ENCODE measurements around the gene ZCCHC24. TPM values are rescaled to one million over a fixed set of nuclear protein-coding genes. Genes with fewer than 3 reads are reported as not detected.

The ZCCHC24 gene
- total RNA-seq, 2 experiments from 2014 or later: 0.52 to 0.73 TPM

DNA sequence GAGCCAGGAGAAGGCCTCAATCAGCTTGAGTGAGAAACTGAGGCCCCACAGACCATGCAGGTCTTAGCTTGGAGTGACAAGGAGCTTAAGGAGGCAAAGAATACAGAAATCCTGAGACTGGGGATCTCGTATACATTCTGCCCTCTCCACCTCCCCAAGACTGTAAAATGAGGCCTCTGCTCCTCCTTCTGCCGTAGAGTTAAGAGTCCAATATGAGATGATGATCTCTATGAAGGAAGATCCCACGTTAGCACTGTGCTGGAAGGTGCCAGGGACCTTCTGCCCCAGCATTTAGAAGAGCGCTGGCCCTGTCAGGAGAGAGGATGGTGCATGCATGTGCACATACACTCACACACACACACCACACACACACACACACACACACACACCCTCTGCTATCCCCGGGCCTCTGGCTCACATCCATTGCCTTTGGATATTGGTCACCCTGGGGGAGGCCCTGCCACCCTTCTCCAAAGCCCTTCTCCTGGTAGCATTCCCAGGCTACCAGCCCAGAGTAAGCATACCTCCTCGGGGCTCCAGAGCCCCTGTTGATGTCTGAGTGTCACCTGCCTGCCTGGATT lies 15.0 kb downstream of the ZCCHC24 start:
- no peak for DNase-seq
- no peak overlapping the region for H3K27ac Mint-ChIP-seq
- no peak overlapping the region for H3K4me3 Mint-ChIP-seq
- no peaks in the 10 kb centered on the region for H3K36me3 Mint-ChIP-seq (ENCODE audit: low read depth)
- POLR2A ChIA-PET: no interaction called here
- CTCF ChIA-PET: interaction anchor here (0.9 to 1.8 kb wide), 3 partner anchors 10 to 37 kb away, joined by 3 to 6 read pairs (median 4); no protein-coding TSS in a partner anchor
- H3K4me1 Mint-ChIP-seq: peaks cover 6% of the 10 kb centered on the region
- H3K9me3 Mint-ChIP-seq: no peaks in the 10 kb centered on the region
- H3K27me3 Mint-ChIP-seq: peaks cover 10% of the 10 kb centered on the region

- Mint-ChIP-seq H3K27me3 (peaks cover 10% of the 10 kb centered on the region), H3K4me3 (no peak overlapping the region), H3K4me1 (peaks cover 5% of the 10 kb centered on the region), H3K36me3 (ENCODE audit: low read depth) (no peaks in the 10 kb centered on the region), H3K9me3 (no peaks in the 10 kb centered on the region), H3K27ac (no peak overlapping the region)
- no peak for DNase-seq
- CTCF ChIA-PET: interaction anchor here (0.9 to 1.8 kb wide), 3 partner anchors 10 to 38 kb away, joined by 3 to 6 read pairs (median 4); no protein-coding TSS in a partner anchor
- POLR2A ChIA-PET: no interaction called here
Observed at GRCh38 chr10:79429751-79430150, 15.7 kb downstream of the ZCCHC24 start.

- H3K27me3 Mint-ChIP-seq: peaks cover 10% of the 10 kb centered on the region
- no peak overlapping the region for H3K27ac Mint-ChIP-seq
- no peaks in the 10 kb centered on the region for H3K9me3 Mint-ChIP-seq
- H3K4me1 Mint-ChIP-seq: no peaks in the 10 kb centered on the region
- no peaks in the 10 kb centered on the region for H3K36me3 Mint-ChIP-seq (ENCODE audit: low read depth)
- H3K4me3 Mint-ChIP-seq: no peak overlapping the region
- ChIA-PET POLR2A (no interaction called here), CTCF (interaction anchor here (1.2 to 2.0 kb wide), 2 partner anchors 15 to 36 kb away, joined by 3 to 10 read pairs; no protein-coding TSS in a partner anchor)
- DNase-seq: no peak
Observed at GRCh38 chr10:79427965-79428364, 17.5 kb downstream of the ZCCHC24 start.

GRCh38 chr10:79425074-79425532 lies 20.3 kb downstream of the ZCCHC24 start:
- H3K4me3 Mint-ChIP-seq: no peak overlapping the region
- POLR2A ChIA-PET: no interaction called here
- H3K27ac Mint-ChIP-seq: no peak overlapping the region
- no peak for DNase-seq
- no peaks in the 10 kb centered on the region for H3K9me3 Mint-ChIP-seq
- peaks cover 10% of the 10 kb centered on the region for H3K27me3 Mint-ChIP-seq
- H3K4me1 Mint-ChIP-seq: no peaks in the 10 kb centered on the region
- no peaks in the 10 kb centered on the region for H3K36me3 Mint-ChIP-seq (ENCODE audit: low read depth)
- CTCF ChIA-PET: interaction anchor here (0.5 to 1.9 kb wide), 5 partner anchors 9 to 223 kb away, joined by 3 to 4 read pairs (median 3); no protein-coding TSS in a partner anchor

DNA sequence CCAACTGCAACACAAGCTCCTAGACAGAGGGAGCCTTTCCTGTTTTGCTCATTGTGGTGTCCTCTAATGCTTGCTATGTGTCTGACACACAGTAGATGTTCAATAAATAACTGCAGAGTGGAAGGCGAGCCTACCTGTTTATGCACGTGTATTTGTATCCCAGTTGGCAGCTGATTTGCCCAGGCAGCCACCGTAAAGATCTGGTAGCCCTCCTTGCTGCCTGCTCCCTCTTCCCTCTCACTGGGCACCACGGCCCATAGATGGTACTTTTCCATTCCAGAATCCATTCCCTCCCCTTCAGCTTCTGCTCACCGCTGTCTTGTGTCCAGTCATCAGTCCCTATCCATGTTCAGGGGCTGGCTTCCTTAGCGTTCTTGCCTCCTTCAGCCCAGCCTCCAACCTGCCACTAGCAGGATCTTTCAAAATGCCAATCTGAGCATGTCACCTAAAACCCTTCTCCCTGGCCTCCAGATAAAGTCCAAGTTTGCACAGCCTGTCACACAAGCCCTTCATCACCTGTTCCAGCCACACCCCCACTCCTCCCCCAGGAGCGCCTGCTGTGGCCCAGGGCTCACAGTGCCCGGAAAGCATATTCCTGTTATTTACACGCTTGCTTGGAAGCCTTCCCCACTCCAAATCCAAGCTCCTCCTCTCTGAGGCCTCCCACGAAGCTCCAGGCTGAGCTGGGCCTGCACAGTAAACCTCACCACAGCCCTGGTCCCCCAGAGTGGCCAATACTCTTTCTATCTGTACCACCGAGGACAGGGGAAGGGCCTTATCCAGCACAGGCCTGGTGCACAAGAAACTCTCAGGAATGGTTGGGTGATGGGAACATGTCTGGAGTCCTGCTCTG lies 21.0 kb downstream of the ZCCHC24 start:
- Mint-ChIP-seq H3K27ac (no peak overlapping the region), H3K36me3 (ENCODE audit: low read depth) (no peaks in the 10 kb centered on the region), H3K4me1 (no peaks in the 10 kb centered on the region), H3K27me3 (peaks cover 10% of the 10 kb centered on the region), H3K9me3 (no peaks in the 10 kb centered on the region), H3K4me3 (no peak overlapping the region)
- ChIA-PET POLR2A (no interaction called here), CTCF (interaction anchor here (0.5 to 1.9 kb wide), 4 partner anchors 10 to 222 kb away, joined by 3 to 4 read pairs (median 3); no protein-coding TSS in a partner anchor)
- no peak for DNase-seq

GRCh38 chr10:79422178-79422892 lies 23.1 kb downstream of the ZCCHC24 start:
- POLR2A ChIA-PET: no interaction called here
- CTCF ChIA-PET: no interaction called here
- H3K4me1 Mint-ChIP-seq: no peaks in the 10 kb centered on the region
- no peak overlapping the region for H3K27ac Mint-ChIP-seq
- no peak overlapping the region for H3K4me3 Mint-ChIP-seq
- peaks cover 9% of the 10 kb centered on the region for H3K27me3 Mint-ChIP-seq
- no peaks in the 10 kb centered on the region for H3K9me3 Mint-ChIP-seq
- no peaks in the 10 kb centered on the region for H3K36me3 Mint-ChIP-seq (ENCODE audit: low read depth)
- DNase-seq: no peak

DNA sequence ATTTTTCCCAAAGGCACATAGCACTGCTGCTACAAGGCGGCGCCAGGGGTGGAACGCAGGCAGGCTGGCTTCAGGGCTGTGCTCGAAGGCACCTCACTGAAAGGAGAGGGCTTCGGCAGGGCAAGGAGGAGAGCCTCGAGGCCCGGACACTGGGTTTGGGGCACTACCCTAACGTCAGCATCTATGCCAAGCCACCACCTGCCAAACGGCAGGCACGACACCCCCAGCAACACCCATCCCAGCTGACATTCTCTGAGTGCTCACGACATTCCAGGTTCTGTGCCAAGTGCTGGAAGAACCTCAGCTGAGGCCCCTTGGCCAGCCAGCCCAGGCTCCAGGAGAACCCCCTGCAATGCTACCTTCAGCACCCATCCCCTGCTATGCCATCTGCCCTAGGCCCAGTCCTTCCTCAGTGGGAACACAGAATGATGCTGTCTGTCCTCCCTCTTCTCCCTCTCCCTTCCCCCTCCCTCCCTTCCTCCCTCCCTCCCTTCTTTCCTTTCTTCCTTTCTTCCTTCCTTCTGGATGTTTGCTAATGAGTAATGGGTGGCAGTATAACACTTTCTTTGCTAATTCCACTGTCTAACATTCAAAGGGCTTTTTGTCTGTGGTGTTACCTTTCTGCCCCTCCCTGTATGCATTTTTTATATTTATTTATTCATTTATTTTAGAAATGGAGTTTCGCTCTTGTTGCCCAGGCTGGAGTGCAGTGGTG lies 24.3 kb downstream of the ZCCHC24 start:
- ChIA-PET CTCF (no interaction called here), POLR2A (no interaction called here)
- Mint-ChIP-seq H3K4me1 (no peaks in the 10 kb centered on the region), H3K27ac (no peak overlapping the region), H3K9me3 (no peaks in the 10 kb centered on the region), H3K36me3 (ENCODE audit: low read depth) (no peaks in the 10 kb centered on the region), H3K27me3 (peaks cover under 1% of the 10 kb centered on the region), H3K4me3 (no peak overlapping the region)
- DNase-seq: no peak

DNA sequence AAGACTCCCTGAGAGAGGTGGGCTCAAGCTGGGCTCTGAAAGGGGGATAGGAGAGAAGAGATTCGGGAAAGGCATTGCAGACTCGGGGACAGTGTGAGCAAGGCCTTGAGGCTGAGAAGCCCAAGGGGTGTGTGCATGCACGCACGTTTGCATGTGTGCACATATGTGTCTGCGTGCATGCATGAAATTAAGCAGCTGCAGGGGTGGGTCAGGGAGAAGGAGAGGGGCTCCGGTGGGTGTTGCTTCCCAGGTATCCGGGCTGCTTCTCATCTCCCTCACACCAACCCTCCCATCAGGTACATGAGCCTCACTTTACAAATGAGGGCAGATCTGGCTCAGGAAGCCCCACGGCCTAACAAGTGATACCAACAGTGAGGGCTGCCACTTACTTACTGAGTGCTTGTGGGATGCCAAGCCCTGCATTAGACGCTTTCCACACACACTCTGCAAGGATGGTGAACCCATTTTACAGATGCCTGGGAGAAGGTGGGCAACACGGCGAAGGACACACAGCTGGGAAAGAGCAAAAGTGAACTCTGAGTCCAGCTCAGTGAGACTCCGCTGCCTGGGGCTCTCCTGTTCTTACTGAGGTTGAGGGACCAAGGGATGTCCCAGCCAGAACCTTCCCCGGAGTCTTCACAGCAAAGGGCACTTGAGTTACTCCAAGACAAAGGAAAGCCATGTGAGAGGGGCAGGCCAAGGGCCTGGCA lies 26.4 kb downstream of the ZCCHC24 start:
- Mint-ChIP-seq H3K27ac (no peak overlapping the region), H3K27me3 (no peaks in the 10 kb centered on the region), H3K4me3 (no peak overlapping the region), H3K4me1 (no peaks in the 10 kb centered on the region), H3K36me3 (ENCODE audit: low read depth) (no peaks in the 10 kb centered on the region), H3K9me3 (no peaks in the 10 kb centered on the region)
- DNase-seq: no peak
- ChIA-PET POLR2A (no interaction called here), CTCF (no interaction called here)

DNA sequence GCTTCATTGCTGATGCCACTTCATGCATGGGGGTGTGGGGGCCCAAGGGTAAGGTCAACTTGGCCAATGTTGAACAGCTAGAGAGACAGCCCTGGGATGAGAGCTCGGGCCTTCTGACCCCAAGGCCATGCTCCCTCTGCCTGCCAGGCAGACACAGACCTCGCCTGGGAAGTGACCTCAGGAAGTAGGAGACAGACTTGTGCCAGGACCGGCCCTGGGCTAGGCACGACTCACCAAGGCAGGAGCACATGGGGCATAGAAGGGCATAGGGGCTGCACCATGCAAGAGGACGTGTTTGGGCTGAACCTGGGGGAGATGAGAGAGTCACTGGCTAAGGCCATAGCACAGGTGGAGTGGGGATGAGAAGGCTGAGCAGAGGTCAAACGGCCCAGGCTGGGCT lies 27.1 kb downstream of the ZCCHC24 start:
- ChIA-PET POLR2A (no interaction called here), CTCF (no interaction called here)
- Mint-ChIP-seq H3K4me1 (no peaks in the 10 kb centered on the region), H3K27me3 (no peaks in the 10 kb centered on the region), H3K27ac (no peak overlapping the region), H3K9me3 (no peaks in the 10 kb centered on the region), H3K4me3 (no peak overlapping the region), H3K36me3 (ENCODE audit: low read depth) (no peaks in the 10 kb centered on the region)
- no peak for DNase-seq

DNA sequence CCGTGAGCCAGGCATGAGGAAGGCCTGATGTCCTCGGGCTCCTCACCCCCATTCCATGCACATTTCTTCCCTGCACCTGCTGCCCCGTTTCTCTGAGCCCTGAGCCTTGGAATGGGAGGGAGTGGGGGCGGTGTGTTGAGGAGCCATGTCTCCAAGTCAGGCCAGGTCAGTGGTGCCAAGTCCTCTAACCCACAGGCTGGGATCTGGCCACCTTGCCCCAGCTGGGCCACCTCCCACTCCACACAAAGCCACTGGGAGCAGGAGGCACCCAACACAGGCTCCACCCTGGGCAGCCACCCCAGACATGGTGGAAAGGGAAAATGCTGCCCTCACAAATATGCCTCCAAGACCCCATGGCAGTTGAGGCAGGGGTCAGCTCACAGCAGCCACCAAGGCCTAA lies 27.7 kb downstream of the ZCCHC24 start:
- H3K36me3 Mint-ChIP-seq (ENCODE audit: low read depth): no peaks in the 10 kb centered on the region
- ChIA-PET CTCF (no interaction called here), POLR2A (no interaction called here)
- DNase-seq: no peak
- H3K27ac Mint-ChIP-seq: no peak overlapping the region
- no peak overlapping the region for H3K4me3 Mint-ChIP-seq
- H3K9me3 Mint-ChIP-seq: no peaks in the 10 kb centered on the region
- peaks cover 3% of the 10 kb centered on the region for H3K4me1 Mint-ChIP-seq
- H3K27me3 Mint-ChIP-seq: no peaks in the 10 kb centered on the region

GRCh38 chr10:79417266-79417665 lies 28.2 kb downstream of the ZCCHC24 start:
- Mint-ChIP-seq H3K27ac (no peak overlapping the region), H3K36me3 (ENCODE audit: low read depth) (no peaks in the 10 kb centered on the region), H3K4me1 (peaks cover 3% of the 10 kb centered on the region), H3K27me3 (no peaks in the 10 kb centered on the region), H3K4me3 (no peak overlapping the region), H3K9me3 (no peaks in the 10 kb centered on the region)
- ChIA-PET CTCF (no interaction called here), POLR2A (no interaction called here)
- no peak for DNase-seq

DNA sequence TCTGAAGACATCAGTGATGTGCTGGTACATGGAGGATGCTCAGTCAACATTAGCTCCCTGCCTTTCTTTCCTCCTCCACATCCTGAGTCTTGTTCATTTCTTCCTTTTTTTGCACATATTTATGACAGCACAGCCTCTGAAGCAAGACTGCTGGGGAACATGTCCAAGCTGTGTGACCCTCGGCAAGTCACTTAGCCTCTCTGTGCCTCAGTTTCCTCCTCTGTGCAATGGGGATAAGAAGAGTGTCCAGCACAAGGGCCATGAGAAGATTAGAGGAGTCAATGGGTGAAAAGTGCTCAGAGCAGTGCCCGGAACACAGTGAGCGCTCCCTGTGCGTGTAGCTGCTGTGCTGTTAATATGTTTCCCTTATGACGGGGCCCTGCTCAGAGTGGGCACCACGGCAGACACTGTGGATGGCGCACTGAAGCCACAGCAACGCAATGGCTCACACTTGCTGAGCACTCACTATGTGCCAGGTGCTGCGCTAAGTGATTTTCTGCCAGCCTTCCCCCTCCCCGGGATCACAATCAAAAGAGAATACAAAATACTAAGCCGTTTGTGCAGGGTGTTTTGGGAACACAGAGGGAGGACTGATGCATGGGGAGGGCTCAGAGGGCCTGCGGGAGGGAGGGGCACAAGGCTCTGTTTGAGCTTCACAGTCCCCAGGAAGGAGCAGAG lies 28.7 kb downstream of the ZCCHC24 start:
- Mint-ChIP-seq H3K4me3 (no peak overlapping the region), H3K27ac (no peak overlapping the region), H3K9me3 (no peaks in the 10 kb centered on the region), H3K27me3 (no peaks in the 10 kb centered on the region), H3K4me1 (peaks cover 3% of the 10 kb centered on the region), H3K36me3 (ENCODE audit: low read depth) (no peaks in the 10 kb centered on the region)
- ChIA-PET POLR2A (no interaction called here), CTCF (interaction anchor here (1.4 kb wide), 1 partner anchor 9 kb away, joined by 4 read pairs; no protein-coding TSS in a partner anchor)
- no peak for DNase-seq

Data from activated CD4-positive, alpha-beta T cell treated with anti-CD3 and anti-CD28 coated beads, Interleukin-2, amount 10 ng/mL, durations not matched to agents 7 days and 5 days (primary cell).